CD4-positive, alpha-beta T cell treated with Interleukin-15 for 1 hour (primary cell): ENCODE data around the gene LOXL1.
"Not testable (repeated sequence)": the region's sequence is repeated elsewhere in the genome, so short reads cannot be mapped to it uniquely, and the experiment has no call there.

ENCODE experiments used
- DNase-seq: peaks from one replicate; pipeline ENCODE4 v3.0.0-alpha.2; 2020

Gene LOXL1

GRCh38 chr15:73922186-73923151 lies 3.8 kb upstream of the LOXL1 start:
- DNase-seq = no peak

GRCh38 chr15:73923156-73923487 lies 3.1 kb upstream of the LOXL1 start:
- DNase-seq = no peak

DNA sequence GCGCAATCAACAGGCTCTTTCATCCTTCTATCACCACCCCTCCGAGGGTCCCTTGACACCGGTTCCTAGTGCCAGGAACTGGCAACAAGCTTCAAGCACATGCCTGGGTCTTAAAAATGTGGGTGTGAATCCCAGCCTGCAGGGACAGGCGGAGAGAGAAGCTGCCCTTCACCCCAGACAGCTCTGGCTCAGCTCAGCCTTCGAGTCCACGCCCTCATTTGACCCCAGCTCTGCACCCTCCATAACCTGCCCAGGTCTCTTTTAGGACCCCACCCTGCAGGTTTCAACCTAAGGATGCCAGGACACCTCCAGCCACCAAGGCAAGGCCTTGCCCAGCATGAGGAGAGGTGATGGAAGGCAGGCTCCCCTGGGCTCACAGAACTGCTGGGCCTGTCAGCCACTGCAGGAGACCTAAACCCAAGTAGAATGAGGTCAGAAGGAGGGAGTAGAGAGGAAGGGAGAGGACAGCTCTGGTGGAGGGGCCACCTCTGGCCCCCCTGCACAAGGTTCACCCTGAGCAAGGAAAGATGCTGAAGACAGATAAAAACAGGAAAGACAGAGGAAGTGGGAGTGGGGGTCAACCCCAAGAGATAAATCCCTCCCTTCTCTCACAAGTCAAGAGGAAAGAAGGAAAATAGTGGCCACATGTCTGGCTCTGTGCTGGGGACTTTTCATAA lies 2.6 kb upstream of the LOXL1 start:
- DNase-seq = no peak

DNA sequence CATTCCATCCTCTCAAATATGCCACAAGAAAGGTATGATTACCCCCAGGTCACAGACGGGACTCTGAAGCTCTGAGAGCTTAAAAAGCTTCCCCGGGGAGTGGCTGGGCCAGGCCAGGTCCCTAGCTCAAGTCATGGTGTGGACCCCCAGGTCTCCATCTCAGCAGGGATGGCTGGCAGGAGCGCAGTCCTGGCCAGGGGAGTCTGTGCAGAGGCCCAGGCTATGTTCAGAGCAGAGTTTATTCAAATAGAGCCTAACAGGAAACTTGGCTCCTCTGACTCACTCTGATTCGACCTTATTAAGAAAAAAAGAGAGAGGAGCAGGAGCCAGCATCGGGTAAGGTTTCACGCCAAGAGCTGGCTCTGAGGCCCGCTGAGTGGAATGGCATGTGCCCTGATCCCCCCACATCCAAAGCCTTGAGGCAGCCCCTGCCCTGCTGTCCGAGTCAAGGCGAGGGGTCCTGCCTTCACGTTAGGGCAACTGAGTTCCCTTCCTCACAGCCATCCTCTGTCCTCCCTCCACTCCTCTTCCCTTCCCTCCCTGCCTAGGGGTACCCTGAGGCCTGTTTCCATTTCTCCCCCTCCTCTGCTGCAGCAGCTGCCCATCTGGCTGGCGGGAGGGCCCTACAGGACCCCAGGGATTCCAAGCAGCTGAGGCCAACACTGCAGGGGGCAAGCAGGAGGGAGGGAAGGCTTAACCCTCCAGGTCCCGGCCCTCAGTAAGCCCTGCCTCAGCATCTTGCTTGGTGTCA lies 1.9 kb upstream of the LOXL1 start:
- no peak for DNase-seq

DNA sequence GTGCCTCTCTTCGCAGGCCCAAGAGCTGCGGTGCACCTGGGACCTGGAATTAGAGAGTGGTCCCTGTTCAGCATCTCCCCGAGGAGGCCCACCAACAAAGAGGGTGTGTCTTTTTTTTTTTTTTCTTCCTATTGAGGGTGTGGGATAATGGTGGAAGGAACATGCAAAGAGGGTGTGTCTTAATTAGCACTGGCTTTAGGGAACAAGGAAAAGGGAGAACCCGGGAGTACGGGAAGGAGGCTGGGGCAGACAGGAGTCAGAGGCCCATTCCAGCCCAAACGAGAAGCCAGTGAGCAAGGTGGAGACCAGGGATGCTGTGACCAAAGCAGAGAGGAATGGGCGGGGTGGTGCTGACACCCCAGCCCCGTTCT lies 429 bp upstream of the LOXL1 start:
- no peak for DNase-seq

- peak; percentile 23 for DNase-seq
These were observed 777 bp downstream of the LOXL1 start for GRCh38 chr15:73927003-73927475.

GRCh38 chr15:73927476-73928240 lies 1.4 kb downstream of the LOXL1 start:
- DNase-seq = peak; percentile 66

- no peak for DNase-seq
These were observed 1.9 kb downstream of the LOXL1 start for GRCh38 chr15:73928241-73928579.

- DNase-seq = no peak
These were observed 2.8 kb downstream of the LOXL1 start for GRCh38 chr15:73928971-73929627.

- no peak for DNase-seq
These were observed 4.1 kb downstream of the LOXL1 start for GRCh38 chr15:73930371-73930770.

GRCh38 chr15:73930790-73931281 lies 4.6 kb downstream of the LOXL1 start:
- DNase-seq = no peak

DNA sequence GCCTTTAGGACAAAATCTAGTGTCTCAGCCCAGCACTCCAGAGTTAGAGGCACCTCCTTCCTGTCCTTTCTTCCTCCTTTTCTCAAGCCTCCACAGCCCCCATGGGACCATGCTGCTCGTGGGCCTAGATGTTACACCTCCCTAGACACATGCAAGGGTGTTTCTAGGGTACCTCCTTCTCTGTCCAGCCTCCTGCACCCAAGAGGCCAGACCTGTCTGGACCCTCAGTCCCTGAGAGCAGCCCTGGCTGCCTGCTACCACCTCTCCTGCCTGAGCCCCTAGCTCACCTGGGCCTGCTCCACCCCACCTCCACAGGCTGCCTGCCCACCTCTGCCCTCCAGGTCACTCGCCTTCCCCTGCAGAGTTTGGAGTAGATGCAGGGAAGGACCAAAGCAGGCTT lies 5.2 kb downstream of the LOXL1 start:
- no peak for DNase-seq

DNA sequence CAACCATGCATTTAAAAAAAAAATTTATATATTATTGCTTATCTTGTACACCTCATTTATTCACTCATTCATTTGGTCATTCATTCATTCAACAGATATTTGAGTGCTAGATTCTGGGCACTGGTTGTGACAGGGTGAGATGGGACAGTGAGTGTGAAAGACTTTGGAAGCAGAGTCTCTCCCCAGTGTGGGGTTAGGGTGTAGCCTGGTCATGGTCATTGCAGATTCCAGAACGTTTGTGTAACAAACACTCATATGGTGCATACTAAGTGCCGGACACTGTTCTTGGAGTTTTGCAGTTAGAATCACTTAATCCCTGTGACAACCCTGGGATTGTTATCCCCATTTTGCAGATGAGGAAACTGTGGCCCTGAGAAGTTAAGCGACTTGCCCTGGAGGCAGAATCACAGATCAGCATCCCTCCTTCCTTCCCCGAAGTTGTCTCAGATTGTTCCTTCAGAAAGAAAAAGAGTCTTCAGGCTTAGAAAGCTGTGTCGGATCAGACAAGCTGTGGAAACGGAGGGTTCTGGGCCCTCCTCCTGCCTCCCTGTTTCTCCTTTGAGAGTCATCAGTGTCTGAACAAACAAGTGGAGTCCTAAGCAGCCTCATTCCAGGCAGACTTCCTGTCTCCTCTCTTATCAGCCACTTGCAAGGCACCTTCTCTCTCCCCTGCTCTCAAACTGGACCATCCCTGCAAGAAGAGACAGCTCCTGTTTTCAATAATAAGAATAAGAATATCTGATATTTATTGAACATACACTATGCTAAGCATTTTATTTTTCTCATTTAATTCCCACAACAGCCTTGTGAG lies 6.3 kb downstream of the LOXL1 start:
- no peak for DNase-seq

- DNase-seq = no peak
These were observed 8.0 kb downstream of the LOXL1 start for GRCh38 chr15:73934281-73934680.

DNA sequence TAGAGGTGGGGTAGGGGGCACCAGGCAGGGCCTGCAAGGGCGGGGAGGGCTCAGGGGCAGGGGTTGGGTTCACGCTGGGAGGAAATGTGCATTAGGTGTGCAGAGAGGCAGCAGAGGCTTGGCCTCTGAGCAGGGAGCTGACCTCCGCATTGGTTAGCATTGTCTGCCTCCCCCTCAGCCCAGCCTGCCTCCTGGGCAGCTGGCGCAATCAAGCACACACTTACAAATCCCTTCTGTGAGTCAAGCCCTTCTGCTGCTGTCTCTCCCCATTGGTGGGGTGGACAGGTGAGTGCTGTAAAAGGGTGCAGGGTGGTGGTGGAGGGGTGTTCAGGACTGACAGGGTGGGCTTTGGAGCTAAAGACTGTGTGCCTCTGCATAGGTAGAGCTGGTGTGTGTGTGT lies 9.3 kb downstream of the LOXL1 start:
- DNase-seq = no peak

GRCh38 chr15:73936181-73936580 lies 9.9 kb downstream of the LOXL1 start:
- DNase-seq = no peak

DNA sequence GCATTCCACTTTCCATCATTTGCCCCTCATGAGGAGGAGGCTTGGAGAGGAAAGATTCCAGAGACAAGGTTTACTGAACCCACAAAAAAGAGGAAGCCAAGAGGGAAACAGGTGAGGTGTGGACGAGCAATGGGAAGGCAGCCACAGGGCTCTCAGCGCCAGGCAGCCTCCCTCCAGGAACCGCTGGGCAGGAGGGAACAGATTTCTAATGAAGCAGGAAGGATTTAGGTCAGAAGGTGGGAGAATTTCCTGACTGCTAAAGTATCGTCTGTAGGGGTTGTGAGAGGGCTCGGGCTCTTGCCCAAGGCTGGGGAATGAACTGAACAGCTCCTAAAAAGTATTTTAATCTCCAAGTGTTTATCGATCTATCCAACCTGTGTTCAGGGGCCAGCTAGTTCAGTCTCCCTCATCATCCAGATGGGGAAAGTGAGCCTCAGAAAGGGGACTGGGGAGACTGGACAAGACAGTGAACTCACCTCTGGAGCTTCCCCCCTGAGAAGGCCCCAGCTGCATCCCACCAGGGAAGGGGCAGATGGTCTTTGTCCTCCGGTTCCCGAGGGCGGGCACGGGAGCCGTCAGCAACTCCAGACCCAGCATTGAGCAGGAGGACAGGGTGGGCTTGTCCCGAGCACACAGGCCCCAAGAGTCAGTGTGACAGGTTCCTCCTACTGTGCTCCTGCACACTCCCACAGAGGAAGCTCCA lies 10.5 kb downstream of the LOXL1 start:
- no peak for DNase-seq

DNA sequence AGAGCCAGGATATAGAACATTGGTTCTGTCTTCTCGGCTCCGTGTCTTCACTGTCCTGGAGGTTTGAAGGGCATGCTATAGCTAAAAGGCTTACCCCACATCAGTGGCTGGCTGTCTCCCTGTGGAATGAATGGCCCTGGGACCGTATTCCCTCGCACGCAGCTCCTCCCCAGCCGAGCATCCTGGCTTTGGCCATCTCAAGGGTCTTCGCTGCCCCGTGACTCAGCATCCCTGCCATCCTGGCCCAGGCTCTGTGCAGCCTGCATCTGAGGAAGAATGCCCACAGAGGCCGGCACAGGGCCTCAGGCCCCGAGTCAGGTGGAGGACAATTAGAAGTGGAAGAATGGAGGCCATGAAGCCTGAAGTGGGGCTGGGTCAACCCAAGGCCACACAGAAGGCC lies 11.0 kb downstream of the LOXL1 start:
- no peak for DNase-seq

DNA sequence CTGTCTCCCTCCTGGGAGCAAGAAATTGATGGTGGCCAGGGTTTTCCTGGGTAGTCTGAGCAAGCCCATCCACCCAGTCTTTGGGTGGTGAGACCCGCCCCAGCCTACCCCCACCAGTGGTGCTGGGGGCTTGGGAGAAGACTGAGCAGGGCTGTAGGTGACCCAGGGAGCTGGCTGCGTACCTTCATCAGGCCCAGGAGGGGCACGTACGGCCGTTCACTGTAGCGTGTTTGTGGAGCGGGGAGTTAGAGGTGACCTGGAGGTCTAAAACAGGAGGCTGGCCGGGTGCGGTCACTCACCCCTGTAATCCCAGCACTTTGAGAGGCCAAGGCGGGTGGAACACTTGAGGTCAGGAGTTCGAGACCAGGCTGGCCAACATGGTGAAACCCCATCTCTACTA lies 11.5 kb downstream of the LOXL1 start:
- no peak for DNase-seq

DNA sequence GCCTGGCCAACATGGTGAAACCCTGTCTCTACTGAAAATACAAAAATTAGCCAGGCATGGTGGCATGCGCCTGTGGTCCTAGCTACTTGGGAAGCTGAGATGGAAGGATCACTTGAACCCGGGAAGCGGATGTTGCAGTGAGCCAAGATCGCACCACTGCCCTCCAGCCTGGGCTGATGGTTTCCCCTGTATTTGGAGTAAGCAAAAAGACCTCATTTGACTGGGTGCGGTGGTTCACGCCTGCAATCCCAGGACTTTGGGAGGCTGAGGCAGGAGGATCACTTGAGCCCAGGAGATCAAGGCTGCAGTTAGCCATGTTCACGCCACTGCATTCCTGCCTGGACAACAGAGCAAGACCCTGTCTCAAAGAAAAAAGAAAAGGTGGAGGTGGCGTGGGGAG lies 12.3 kb downstream of the LOXL1 start:
- not testable (repeated sequence) for DNase-seq

DNA sequence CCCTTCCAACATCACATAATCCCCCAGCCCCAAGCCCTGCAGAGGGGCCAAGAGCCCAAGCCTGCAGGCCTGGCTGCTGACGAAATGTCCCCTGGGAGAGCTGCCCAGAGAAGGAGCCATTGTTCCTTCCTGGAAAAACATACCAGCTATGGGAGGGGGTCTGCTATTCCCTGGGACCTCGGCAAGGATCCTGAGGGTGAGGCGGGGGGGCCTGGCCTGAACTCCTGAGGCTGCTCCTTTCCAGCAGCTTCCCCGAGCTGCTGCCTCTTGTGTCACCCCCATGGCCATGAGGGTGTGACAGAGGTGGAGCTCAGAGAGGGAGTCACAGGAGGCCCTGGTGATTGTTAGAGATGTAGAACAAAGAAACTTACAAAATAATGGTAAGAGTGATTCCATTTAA lies 12.9 kb downstream of the LOXL1 start:
- no peak for DNase-seq
